GM19025 (cell line): Measurements from ENCODE around the gene MFAP5.
"Not testable (repeated sequence)": the region's sequence is repeated elsewhere in the genome, so short reads cannot be mapped to it uniquely, and the experiment has no call there.

ENCODE experiments used
- ATAC-seq: cut with Tn5 transposase; IDR thresholded peaks from one replicate; pipeline ENCODE4 v1.9.1; 2021; ENCODE audit warnings: mild to moderate bottlenecking, low read depth, moderate library complexity; ENCODE audit not compliant: unreplicated experiment

Gene MFAP5

GRCh38 chr12:8635342-8636006 lies 27.2 kb downstream of the MFAP5 start:
- not testable (repeated sequence) for ATAC-seq

GRCh38 chr12:8630131-8630530 lies 32.5 kb downstream of the MFAP5 start:
- no peak for ATAC-seq

DNA sequence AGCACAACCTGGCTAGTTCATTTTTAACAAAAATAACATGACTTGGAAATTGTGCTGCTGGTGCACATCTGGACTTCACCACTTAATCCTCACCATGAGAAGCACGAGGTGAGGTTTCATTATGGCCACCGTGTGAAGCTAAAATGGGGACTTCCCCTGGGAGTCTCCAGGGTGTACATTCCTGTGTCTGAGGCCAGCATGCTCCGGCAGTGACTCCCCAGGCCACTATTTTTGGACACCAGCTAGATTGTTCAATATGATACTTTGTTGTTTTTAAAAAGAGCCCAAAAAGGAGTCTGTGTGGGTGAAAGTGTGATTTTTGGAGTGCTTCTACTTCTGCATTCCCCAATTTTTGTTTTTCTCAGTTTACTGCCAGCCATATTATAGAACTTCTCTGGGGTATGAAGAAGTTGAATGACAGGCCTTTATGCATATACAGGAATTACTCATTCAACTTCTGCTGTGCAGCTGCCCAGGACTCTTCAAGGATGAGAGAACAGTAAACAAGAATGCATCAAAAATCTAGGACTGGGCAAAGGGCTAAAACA lies 33.1 kb downstream of the MFAP5 start:
- ATAC-seq: peak; percentile 94

GRCh38 chr12:8628731-8629130 lies 33.9 kb downstream of the MFAP5 start:
- ATAC-seq: no peak

DNA sequence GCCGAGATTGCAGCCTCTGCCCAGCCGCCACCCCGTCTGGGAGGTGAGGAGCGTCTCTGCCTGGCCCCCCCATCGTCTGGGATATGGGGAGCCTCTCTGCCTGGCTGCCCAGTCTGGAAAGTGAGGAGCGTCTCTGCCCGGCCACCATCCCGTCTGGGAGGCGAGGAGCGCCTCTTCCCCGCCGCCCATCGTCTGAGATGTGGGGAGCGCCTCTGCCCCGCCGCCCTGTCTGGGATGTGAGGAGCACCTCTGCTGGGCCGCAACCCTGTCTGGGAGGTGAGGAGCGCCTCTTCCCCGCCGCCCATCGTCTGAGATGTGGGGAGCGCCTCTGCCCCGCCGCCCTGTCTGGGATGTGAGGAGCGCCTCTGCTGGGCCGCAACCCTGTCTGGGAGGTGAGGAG lies 37.9 kb downstream of the MFAP5 start:
- not testable (repeated sequence) for ATAC-seq

DNA sequence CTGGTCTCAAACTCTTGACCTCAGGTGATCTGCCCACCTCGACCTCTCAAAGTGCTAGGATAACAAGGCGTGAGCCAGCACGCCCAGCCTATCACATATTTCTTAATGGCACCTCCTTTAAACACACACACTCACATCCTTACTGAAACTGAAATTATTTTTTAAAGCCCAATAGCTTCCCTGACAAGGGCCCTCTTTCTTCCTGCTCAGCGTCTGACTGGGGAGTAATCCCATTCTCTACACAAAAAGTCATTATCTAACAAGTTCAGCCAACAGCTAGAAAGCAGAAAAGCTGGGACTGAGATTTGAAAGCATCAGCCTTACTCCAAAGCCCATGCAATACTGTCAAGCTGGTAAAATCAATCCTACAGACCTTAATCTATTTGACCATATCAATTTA lies 40.0 kb downstream of the MFAP5 start:
- no peak for ATAC-seq

DNA sequence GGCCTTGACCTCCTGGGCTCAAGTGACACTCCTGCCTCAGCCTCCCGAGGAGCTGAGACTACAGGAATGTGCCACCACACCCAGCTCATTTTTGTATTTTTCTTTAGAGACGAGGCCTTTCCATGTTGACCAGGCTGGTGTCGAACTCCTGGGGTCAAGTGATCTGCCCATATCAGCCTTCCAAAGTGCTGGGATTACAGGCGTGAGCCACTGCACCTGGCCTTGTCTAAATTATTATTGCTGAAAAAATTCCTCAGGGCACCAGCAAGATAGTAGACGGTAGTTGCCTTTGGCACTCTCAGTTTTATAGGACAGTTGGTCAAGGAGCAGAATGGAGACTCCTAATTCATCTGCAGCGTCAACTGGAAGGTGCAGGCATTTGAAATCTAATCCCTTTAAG lies 47.4 kb downstream of the MFAP5 start:
- no peak for ATAC-seq

DNA sequence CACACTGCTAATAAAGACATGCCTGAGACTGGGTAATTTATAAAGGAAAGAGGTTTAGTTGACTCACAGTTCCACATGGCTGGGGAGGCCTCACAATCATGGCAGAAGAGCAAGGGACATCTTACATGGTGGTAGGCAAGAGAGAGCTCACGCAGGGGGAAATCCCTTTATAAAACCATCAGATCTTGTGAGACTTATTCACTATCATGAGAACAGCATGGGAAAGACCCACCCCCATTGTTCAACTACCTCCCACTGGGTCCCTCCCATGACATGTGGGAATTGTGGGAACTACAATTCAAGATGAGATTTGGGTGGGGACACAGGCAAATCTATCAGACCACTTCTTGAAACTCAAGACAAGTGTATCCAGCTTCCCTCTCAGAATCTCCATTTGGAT lies 48.7 kb downstream of the MFAP5 start:
- ATAC-seq: not testable (repeated sequence)

DNA sequence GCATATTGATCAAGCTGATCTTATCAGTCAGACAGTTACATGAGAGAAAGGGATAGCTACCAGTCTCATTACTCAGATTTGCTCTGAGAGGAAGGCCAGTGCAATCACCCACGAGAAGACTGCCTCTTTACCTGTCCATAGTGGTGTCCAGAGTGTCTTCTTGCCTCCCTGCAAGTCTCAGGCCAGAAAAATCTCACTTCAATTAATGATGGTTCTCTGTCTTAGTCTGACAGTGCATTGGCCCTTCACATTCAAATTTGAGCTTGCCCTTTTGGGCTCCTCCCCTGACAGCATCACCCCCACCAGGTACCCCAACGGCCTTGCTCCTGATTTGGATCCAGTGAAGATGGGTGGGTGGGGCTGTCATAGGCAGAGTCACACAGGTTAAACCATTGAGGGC lies 50.0 kb downstream of the MFAP5 start, which contains the start of gene AICDA:
AICDA (minus strand) TSS at position 231 of the 400 bp plus-strand sequence; CDS start at position 139, 92 bp downstream.
- no peak for ATAC-seq

DNA sequence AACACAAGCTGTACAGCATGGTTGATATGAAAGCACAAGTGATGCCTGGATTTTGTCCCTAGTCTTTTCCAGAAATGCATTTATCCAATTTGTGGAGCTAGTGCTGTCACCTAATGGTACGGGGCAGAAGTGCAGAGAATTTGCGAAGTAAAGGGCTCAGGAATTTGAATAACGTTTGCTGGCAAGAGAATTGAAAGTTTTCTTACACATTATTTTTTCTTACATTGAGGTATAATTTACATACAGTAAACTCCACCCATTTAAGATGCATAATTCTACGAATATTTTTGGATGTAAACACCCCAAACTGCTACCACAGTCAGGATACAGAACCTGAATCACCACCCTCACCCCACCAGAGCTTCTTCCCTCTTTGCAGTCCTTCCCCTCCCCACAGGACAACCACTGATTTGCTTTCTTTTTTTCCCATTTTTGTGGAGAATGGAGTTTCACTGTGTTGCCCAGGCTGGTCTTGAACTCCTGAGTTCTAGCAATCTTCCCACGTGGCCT lies 53.5 kb downstream of the MFAP5 start:
- no peak for ATAC-seq

- ATAC-seq: no peak
These were observed 55.7 kb downstream of the MFAP5 start for GRCh38 chr12:8606890-8607289.

GRCh38 chr12:8605057-8605456 lies 57.6 kb downstream of the MFAP5 start:
- ATAC-seq: no peak

- ATAC-seq: no peak
These were observed 58.8 kb downstream of the MFAP5 start for GRCh38 chr12:8603856-8604255.

- no peak for ATAC-seq
These were observed 59.3 kb downstream of the MFAP5 start for GRCh38 chr12:8603286-8603685.

DNA sequence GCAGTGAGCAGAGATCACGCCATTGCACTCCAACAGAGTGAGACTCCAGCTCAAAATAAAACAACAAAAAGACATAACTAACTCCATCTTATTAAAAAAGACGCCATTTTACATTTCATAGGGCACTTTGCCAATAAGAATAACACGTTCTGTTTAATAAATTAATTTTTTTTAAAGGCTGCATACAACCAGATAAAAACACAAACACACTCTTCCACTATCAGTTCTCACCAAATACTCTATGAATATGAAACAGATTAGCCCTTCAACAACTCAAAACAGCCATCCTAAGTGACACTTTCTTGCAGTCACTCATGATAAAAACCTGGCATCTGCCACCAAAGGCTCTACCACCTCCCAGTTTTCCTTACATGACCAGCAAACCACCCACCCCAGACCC lies 66.1 kb downstream of the MFAP5 start:
- ATAC-seq: no peak
